Measurements from ENCODE around the gene GMPPB. TPM values are rescaled to one million over a fixed set of nuclear protein-coding genes. Genes with fewer than 3 reads are reported as not detected.

GMPPB gene
- total and polyA plus RNA-seq, 12 donors, result 11.2 to 141 (median 30.1) TPM

DNA sequence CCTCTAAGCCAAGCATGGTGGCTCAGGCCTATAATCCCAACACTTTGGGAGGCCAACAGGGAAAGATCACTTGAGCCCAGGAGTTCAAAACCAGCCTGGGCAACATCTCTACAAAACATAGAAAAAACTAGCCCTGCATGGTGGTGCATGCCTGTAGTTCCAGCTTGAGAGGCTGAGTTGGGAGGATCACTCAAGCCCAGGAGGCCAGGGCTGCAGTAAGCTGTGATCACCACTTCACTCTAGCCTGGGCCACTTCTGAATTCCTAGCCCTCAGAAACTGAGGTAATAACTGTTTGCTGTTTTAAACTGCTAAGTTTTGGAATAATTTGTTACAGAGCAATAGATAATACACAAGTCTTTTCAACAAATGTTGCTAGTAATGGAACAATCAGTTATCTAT, 46.2 kb upstream of the GMPPB start:
- intact Hi-C loops (cut with DNase I), result no loop called here
- no peak overlapping the region for H3K4me3 ChIP-seq
- no peak overlapping the region for H3K27ac ChIP-seq
- H3K4me1 ChIP-seq (replicated peaks in 1 of 2), result peaks cover 0 to 7% of the 10 kb centered on the region in 2 donors
- DNase-seq, result peak in 1 of 7 donors; percentile 39
- no peaks in the 10 kb centered on the region for H3K27me3 ChIP-seq
- H3K9me3 ChIP-seq (replicated peaks in 1 of 3), result no peaks in the 10 kb centered on the region
- H3K36me3 ChIP-seq (replicated peaks in 1 of 2), result no peaks in the 10 kb centered on the region
- no peak for TF ChIP-seq POLR2A (IDR thresholded peaks at IDR 0.05)
- TF ChIP-seq, protein P1, sequence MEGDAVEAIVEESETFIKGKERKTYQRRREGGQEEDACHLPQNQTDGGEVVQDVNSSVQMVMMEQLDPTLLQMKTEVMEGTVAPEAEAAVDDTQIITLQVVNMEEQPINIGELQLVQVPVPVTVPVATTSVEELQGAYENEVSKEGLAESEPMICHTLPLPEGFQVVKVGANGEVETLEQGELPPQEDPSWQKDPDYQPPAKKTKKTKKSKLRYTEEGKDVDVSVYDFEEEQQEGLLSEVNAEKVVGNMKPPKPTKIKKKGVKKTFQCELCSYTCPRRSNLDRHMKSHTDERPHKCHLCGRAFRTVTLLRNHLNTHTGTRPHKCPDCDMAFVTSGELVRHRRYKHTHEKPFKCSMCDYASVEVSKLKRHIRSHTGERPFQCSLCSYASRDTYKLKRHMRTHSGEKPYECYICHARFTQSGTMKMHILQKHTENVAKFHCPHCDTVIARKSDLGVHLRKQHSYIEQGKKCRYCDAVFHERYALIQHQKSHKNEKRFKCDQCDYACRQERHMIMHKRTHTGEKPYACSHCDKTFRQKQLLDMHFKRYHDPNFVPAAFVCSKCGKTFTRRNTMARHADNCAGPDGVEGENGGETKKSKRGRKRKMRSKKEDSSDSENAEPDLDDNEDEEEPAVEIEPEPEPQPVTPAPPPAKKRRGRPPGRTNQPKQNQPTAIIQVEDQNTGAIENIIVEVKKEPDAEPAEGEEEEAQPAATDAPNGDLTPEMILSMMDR (IDR thresholded peaks at IDR 0.05), result no peak

DNA sequence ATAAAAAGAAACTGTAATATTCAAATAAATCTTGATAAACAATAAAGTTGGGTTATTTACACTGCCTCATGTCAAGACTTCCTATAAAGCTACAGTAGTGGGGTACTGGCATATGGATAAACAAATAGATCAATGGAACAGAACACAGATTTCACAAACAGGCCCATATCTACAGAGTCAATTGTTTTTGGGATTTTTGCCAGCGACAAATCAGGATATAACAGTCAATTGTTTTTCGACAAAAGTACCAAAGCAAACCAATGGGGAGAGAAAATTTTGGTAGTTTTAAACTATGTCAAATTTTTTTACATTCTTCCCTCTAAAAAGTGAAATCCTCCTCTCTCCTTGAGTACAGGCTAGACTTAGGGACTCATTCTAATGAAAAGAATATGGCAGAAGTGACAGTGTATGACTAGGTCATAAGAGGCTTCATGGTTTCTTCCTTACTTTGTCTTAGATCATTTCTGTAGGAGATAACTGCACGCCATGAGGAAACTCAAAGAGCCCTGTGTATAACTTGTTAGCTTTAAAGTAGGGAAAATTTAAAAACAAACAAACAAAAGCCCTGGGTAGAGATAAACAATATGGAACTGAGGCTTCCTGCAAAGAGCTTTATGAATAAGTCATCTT, 45.6 kb upstream of the GMPPB start:
- no peak for DNase-seq
- intact Hi-C loops (cut with DNase I), result no loop called here

DNA sequence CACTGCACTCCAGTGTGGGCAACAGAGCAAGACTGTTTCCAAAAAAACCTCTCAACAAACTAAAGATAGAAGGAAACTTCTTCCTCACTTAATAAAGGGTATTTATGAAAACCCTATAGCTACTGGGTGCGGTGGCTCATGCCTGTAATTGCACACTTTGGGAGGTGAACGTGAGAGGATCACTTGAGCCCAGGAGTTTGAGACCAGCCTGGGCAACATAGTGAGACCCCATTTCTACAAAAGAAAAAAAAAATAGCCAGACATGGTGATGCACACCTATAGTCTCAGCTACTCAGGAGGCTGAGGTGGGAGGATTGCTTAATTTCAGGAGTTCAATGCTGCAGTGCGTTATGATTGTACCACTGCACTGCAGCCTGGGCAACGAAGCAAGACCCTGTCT, 40.2 kb upstream of the GMPPB start:
- Histone ChIP-seq H3K27ac (no peak overlapping the region), H3K4me1 (replicated peaks in 1 of 2) (no peaks in the 10 kb centered on the region), H3K27me3 (no peaks in the 10 kb centered on the region), H3K4me3 (no peak overlapping the region), H3K9me3 (replicated peaks in 1 of 3) (no peaks in the 10 kb centered on the region), H3K36me3 (replicated peaks in 1 of 2) (no peaks in the 10 kb centered on the region)
- no peak for DNase-seq
- intact Hi-C loops (cut with DNase I), result no loop called here
- TF ChIP-seq, protein P1 (IDR thresholded peaks at IDR 0.05), result no peak
- no peak for TF ChIP-seq POLR2A (IDR thresholded peaks at IDR 0.05)
- WGBS, 4 donors, result 97 to 99% (median 98%) methylated on average over 4 of the region's 4 CpGs

More for the DNA sequence above, 45.6 kb upstream of the GMPPB start:
- 84 to 95% (median 89%) methylated on average over 3 of the region's 3 CpGs for WGBS, 4 donors
- TF ChIP-seq, protein P1 (IDR thresholded peaks at IDR 0.05), result no peak
- no peak for TF ChIP-seq POLR2A (IDR thresholded peaks at IDR 0.05)
- Histone ChIP-seq H3K27ac (no peak overlapping the region), H3K4me1 (replicated peaks in 1 of 2) (peaks cover 0 to 7% of the 10 kb centered on the region in 2 donors), H3K27me3 (no peaks in the 10 kb centered on the region), H3K9me3 (replicated peaks in 1 of 3) (no peaks in the 10 kb centered on the region), H3K36me3 (replicated peaks in 1 of 2) (no peaks in the 10 kb centered on the region), H3K4me3 (no peak overlapping the region)

- 88 to 92% (median 90%) methylated on average over 3 of the region's 3 CpGs for WGBS, 4 donors
- DNase-seq, result no peak
- no peaks in the 10 kb centered on the region for H3K9me3 ChIP-seq (replicated peaks in 1 of 3)
- no peak overlapping the region for H3K4me3 ChIP-seq
- no peaks in the 10 kb centered on the region for H3K36me3 ChIP-seq (replicated peaks in 1 of 2)
- intact Hi-C loops (cut with DNase I), result no loop called here
- no peaks in the 10 kb centered on the region for H3K4me1 ChIP-seq (replicated peaks in 1 of 2)
- no peaks in the 10 kb centered on the region for H3K27me3 ChIP-seq
- no peak overlapping the region for H3K27ac ChIP-seq
- TF ChIP-seq, protein P1 (IDR thresholded peaks at IDR 0.05), result no peak
- TF ChIP-seq POLR2A (IDR thresholded peaks at IDR 0.05), result no peak
Observed at GRCh38 chr3:49761661-49762060, 37.9 kb upstream of the GMPPB start.

All from adrenal gland (tissue), 12 donors.